Amniotic stem cell (primary cell): ENCODE measurements around the gene DAPK3.
"Not testable (repeated sequence)": the region's sequence is repeated elsewhere in the genome, so short reads cannot be mapped to it uniquely, and the experiment has no call there.

Source experiments
- DNase-seq: peaks from one replicate; lab custom pipeline; 2025; lab: John Stamatoyannopoulos, UW

Gene DAPK3

DNA sequence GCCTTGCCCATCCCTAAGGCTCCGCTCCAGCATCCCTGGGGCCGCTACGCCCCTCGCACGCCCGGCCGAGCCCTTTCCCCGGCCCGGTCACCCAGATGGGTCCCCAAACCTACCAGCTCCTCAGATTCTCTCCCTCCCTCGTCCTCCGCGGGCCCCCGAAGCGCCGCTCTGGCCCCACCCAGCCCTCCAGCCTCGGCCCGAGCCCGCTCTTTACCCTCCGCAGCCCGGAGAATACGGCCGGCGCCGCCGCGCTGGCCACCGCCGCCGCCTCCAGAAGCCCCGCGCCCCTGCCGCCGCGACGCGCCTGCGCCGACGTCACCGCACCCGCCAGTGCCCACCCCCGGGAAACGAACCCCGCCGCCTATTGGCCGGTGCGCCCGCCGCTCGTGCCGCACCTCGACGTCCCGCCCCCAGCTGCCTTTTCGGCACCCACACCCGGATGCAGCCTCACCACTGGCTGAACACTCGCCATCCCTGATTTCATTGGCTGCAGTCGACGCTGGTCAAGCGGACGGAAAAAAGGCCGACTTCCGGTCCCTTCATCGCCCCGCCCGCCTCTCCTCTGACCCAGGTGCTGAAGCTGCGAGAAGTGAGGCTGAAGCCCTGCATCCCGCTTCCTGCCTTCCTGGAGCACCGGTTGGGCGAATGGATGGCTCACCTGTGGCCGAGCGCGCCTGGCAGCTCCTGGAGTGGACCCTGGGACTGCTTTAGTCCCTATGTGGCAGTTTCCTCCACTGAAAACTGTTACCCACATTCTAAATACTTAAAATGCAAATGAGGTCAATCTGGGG is at the start of gene DAPK3:
DAPK3 (minus strand) TSS at position 292 of the 791 bp plus-strand sequence. CDS start 1,364 bp downstream, outside the sequence.
- peak; percentile 95 for DNase-seq

DNA sequence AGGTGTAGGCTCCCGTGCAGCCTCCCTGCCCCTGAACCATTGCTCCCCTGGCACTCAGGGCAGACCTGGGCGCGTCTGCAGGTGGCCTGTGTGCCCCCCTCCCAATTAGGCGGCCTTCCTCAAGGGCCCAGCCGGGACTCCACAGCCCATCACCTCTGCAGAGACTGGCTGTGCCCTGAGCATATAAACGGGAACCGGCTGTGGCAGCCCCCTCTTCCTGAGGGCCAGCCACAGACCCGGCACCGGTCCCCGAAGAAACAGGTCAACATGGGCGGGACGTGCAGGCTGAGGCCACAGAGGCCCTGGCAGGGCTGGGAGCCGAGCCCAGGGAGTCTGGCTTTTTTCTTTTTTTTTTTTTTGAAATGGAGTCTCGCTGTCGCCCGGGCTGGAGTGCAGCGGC is 48.7 kb upstream of the DAPK3 start:
- DNase-seq, result no peak

DNA sequence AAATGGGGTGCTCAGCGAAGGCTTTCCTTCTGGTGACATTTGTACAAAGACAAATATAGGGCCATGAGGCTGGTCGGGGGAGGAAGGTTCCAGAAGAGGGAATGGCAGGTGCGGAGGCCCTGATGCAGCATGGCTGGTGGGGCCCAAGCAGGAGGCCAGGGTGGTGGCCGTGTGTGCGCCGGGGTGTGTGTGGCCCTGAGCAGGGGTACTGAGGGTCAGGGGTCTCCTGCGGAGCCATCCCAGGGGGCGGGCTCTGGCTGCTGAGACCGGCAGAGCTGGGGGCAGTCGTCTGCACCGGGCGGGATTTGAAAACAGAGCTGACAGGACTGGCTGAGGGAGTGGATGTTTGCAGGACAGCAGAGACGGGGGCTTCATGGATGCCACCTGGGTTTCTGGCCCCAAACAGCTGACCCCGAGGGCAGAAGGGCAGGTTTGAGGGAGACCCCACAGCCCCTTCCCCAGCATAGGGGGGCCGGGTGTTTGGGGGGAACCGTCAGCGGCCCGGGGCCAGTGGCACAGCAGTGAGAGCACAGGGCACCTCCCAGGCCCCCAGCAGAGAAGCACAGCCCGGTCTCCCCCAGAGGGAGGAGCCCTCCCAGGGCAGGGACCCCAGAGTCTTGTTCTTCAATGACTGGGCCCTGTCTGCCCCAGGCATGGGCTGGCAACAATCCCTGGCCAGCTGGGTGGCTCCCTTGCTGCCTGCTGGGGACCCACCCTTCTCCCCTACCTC is 48.0 kb upstream of the DAPK3 start:
- no peak for DNase-seq

DNA sequence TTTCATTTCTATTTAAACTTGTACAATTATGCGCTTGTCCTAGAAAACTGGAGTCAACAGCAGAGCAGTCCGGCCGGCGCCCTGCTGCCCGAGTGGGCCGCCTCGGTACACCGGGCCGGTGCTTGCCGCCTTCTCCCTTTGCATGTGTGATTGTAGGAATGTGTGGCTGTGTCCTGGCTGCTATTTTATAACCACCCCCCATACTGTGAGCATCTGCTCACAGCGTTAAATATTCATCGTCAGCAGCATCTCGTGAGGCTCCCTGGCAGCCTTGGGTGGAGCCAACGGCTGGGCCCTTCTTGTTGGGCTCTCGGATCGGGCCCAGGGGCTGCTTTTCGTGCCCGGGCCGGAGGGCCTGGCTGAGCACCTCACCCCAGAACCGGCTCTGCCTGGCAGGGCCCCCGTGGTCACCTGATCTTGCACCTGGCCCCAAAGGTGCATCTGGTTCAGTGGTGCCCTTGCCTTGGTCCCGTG is 47.3 kb upstream of the DAPK3 start:
- DNase-seq, result no peak

DNA sequence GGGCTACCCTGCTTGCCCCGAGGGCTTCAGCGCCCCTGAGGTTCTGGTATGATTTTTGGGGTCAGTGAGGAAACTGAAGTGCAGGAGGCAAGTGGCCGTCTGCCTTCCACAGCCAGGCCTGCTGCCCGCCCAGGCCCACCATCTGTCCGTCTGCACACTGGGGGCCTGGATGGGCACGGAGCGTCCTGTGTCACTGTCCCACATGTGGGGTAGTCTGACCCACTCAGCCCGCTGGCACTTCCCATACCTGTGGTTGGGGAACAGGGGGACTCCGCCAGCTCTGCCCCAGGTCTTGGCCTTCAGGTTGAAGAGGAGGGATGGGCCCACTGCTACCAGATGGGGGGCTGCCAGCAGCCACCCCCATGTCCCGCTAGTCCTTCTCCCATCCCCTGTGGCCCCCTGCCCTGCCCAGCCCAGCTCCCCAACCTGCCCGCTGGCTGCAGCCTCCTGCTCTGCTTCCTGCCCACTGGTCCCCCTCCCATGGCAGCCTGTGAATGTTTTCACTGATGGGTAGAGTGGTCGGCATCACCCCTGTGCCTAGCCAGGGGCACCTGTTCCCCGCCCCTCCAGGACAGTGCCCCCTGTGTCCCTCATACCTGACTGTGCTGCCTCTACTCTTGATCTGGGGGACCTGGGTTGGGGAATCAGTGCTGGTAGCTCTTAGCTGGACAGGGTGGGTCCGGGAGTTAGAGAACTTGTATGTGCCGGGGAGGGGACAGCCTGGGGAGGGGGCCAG is 46.2 kb upstream of the DAPK3 start:
- no peak for DNase-seq

DNA sequence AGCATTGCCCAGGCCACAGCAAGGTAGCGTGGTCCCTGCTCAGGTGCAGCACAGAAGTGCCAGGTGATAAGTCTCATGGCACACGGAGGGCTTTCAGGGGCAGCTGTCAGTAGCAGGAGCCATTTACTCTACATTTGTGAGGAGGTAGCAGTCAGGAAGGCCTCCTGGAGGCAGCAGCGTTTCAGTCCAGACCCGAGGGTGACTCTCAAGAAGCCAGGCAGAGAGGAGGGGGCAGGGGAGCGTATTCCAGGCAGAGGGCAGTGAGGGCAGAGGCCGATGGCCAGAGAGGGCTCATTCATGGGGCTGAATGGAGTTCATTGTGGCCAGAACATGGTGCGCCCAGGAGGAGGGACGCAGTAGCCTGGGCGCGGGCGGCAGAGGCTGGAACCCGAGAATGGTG is 45.6 kb upstream of the DAPK3 start:
- DNase-seq, result no peak

DNA sequence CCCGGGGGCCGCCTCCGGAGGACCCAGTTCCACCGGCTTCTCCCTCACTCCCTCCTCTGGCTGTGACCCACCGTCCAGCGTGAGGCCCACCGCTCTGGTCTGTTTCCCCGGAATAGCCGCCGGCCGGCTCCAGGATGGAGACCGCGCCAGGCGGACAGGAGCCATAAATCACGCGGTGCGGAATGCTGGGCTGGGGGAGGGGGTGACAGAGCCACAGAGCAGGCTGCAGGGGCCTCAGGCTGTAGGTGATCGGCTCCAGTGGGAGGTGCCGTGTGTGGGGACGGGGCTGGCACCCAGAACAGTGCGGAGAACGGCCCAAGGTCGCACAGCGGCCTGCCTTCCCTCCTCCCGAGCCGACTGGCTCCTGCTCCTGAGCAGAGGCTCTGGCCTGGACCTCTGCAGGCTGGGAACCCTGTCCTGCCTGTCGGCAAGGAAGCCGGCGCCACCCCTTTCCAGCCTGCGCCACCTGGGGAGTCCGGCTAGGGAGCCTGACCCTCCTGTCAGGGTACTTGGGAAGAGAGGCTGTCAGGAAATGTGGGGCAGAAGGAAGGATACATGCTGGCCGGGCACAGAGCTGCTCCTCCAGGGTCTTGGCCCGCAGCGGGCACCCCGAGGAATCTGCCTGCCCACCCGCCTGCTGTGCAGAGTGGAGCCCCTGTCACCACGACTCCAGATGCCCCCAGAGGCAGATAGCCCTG is 45.0 kb upstream of the DAPK3 start:
- DNase-seq, result no peak

DNA sequence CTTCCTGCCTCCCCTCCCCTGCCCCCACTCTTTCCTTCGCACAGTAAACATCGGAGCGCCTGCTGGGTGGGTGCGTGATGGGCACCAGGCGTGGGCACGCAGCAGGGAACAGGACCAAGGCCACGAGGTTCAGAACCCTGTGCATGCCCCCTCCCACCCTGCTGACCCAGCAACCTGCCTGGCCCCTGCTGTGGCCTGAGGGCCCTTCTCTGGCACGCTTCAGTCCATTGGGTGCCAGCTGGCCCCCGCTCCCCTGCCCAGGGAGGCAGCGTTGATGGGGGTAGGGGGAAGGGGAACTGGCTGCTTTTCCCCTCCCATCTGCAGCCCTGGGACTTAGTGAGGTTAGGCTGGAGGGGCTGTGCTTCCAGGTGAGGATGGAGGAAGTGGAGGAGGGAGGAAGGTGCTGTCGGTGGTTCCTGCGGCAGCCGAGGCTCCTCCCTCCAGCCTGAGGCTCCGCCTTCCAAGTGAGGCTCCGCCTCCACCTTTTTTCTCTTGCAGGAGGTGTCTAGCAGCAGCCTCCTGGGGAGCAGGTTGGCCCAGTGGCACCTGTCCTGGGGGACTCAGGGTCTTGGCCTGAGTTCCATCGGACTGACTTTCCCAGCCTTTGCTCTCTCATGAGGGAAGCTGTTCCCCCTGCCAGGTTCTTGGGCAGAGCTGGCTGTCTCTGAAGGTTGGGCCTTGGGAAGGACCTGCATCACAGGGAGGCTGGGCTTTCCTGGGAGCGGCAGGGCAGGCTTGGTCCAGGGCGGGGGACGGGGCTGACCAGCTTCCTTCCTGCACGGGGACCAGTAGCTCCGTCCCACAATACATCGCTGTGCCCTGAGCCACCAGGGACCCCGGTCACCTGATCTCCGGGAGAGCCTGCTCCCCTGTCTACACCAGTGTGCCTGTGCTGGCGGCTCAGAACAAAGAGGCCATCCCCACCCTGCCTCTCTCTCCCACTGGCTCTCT is 43.9 kb upstream of the DAPK3 start:
- DNase-seq, result no peak

DNA sequence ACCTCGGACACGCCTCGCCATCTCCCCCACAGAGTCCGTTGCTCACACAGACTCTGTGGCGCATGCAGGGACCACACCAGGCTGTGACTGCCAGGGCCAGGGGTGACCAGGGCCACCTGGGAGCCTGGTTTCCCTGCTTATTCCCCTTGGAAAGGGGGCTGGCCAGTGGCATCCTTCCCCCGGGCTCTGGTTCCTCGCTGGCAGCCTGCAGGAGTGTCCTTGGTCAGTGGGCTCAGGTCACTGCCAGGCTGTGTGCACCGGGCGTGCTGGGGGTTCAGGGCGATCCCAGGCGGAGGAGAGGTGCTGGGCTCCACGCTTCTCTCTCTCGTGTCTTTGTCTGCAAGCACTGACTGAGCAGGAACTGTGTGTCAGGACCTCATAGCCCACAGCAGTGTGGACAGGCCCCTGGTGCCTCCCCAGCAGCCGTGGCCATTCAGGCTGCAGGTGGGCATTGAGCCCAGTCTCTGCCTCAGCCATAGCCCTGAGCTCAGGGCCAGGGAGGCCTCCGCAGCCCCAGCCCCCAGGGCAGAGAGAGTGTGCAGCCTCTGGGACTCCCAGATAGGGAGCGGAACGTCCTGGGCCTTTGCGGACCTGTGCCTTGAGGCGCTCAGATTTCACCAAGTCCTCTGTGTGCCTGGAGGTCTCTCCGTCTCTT is 43.1 kb upstream of the DAPK3 start:
- no peak for DNase-seq

DNA sequence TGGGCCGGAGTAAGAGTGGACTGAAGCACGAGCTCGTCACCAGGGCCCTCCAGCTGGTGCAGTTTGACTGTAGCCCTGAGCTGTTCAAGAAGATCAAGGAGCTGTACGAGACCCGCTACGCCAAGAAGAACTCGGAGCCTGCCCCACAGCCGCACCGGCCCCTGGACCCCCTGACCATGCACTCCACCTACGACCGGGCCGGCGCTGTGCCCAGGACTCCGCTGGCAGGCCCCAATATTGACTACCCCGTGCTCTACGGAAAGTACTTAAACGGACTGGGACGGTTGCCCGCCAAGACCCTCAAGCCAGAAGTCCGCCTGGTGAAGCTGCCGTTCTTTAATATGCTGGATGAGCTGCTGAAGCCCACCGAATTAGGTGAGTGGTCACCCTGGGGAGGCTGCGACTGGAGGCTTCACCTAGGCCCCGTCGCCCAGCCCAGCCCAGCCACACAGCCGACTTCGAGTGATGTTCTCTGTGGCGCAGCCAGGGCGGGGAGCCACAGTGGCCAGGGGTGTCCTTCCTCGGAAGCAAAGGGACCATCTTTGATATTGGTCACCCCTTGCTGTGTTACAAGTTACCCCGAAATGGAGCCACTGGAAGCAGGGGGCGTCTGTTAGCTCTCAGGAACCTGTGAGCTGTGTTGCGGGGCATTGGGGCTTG is 42.2 kb upstream of the DAPK3 start:
- DNase-seq, result no peak

DNA sequence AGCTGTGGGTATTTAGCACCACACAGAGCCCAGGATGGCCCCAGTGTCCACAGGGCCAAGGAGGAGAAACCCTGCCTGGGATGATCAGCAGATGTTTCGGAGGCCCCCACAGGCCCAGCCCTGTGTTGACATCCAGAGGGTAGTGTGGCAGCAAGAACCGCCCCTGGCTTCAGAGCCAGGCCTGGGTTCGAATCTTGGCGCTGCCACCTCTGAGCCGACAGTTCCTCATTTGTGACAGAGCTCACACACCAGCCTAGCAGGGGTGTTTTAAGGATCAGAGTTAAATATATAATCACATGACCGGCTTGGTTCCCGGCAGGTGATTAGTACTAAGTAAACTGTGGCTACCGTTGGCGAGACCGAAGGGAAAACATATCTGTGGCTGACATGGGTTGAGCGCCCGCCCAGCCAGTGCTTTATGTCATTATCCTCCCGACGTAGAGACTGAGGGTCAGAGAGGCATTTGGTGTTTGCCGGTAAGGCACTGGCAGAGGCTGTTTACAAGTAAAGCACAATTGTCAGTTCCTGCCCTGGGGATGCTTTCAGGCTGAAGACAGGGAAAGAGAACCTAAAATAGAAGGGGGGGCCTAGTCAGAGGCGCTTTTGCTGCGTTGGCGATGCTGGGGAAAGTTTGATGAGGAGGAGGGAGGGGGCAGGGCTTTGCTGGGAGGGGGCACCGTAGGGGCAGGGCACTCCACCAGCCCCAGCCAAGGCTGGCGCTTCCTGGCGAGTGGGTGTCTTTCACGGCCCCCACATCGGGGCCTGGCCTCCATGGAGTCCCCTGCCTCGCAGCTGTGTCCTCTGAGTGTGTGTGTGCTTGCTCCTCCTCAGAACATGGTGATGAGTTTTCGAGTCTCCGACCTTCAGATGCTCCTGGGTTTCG is 41.4 kb upstream of the DAPK3 start:
- no peak for DNase-seq

DNA sequence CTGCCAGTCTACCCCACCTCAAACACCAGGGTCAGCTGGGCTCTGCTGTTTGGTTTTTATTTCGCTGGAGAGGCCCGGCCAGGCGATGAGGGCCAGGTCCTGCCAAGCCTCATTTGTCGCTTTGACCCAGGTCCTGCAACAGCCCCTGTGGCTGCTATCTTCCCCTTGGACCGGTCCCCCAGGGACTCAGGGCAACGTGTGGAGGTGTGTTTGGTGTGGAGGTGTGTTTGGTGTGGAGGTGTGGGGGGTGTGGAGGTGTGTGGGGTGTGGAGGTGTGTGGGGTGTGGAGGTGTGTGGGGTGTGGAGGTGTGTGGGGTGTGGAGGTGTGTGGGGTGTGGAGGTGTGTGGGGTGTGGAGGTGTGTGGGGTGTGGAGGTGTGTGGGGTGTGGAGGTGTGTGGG is 40.5 kb upstream of the DAPK3 start:
- not testable (repeated sequence) for DNase-seq

DNA sequence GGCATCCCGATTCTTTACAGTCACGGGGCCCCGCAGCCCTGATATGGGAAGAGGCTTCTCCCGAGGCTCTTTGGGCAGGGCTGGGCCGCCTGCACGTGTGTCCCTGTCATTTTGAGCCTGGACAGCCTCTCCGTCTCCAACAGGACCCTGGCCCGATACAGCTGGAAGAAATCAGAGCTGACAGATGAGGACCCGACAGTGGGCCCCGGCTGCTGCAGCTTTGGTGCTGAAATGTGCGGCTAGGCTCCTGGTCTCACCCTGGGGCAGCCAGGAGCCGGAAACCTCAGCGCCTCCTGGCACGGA is 39.9 kb upstream of the DAPK3 start:
- DNase-seq, result no peak

DNA sequence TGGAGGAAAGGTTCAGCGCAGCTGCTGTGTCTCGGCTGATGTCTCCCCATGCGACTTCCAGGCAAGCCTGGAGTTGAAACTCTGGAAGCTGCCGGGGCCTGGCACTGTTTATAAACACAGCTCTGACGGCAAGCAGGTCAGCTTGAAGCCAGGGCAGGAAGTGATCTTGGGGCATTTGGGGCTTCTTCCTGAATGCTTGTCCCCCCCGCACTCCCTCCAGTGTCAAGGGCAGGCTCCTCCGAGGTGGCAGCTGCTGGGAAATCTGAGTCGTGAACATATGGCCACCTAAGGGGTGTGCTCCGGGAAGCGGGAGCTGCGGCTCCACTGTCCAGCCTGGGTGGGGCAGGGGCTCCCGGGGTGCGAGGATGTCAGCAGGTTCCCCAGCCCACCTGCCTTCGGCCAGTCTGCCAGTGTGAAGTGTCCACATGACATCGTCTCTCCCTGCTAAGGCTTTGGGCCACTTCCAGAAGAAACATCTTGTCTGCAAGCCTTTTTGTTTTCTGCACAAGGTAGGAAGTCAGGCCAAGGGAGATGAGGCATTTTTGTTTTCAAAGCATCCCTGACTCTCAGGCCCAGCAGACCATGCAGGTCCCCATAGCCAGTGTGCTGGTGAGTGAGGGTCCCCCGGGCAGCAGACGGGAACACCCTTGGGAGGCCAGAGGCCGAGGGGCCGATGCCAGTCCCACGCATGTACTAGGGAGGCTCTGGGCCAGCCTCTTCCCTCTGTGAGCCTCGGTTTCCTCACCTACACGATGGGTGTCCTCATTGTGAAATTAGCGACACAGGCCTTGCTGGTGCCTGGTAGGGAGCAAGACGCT is 39.3 kb upstream of the DAPK3 start:
- no peak for DNase-seq

DNA sequence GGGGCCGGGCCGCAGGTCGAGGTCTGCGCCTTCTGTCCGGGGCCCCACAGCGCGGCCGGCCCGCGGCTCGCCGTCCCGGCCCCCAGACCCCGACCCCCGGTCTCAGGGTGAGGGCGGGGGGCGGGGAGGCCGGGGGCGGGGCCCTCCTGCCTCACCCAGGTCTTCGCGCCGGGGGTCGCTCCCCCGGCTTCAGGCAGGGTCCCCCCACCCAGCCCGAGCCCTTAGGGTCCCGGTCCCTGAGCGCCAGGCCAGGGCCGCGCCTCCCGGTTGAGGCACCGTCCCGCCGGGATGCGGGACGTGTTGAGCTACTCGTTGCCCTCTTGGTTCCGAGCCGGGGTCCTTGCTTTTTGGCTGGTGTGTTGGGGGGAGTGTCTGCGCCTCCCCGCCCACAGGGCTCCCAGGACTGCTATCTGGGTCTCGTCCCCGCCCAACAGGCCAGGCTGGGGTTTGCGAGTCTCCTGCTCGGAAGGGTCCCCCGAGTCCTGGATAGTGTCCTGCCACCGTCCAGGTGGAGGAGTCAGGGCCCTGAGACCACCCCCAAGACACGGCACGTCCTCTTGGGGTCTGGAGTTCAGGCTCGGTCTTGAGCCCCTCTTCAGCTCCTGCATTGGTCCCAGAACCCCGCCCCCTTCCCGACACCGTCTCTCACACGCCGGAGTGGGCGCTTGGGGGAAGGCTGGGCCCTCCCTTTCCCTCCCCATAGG is 37.1 kb upstream of the DAPK3 start:
- no peak for DNase-seq

DNA sequence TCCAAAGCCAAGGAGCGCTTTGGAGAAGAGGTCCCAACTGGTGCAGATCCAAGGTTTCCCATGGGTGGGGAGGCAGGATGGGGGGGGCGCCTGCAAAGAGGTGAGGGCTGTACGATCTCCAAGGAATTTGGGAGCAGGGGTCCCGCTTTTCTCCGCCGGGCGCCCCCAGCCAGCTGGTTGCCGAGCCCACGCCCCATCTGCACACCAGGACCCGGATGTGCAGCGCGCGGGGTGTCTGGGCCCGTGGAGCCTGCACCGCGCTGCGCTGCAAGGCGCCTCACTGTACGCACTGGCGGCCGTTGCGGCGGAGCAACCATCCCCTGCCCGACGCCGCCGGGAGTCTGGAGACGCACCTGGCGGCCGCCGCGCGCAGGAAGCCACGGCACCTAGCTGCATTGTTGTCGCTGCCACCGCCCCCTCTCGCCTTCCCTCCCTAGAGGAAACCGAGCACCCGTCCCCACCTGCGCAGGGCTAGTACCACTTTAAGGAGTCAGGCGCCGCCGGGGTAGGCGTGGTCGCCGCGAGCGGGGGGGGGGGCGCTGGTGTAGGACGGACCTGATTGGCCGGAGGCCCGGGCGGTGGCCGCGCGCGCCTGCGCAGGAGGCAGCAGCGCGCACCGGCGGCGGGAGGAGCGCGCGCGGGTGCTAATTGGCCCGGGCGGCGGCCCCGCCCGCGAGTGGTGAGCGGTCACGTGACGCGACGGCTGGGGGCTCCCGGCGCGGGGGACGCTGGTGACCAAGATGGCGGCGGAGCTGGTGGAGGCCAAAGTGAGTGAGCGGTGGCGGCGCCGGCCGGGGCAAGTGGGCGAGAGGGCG is 36.3 kb upstream of the DAPK3 start, which contains the start of gene PIAS4:
PIAS4 (plus strand) TSS at position 716 of the 815 bp plus-strand sequence; CDS start at position 741, 25 bp downstream.
- peak; percentile 84 for DNase-seq
